GM19372 (cell line): Measurements from ENCODE around the gene WIPF2.

Source experiments
- ATAC-seq: cut with Tn5 transposase; IDR thresholded peaks from one replicate; pipeline ENCODE4 v1.9.1; 2021; ENCODE audit warnings: mild to moderate bottlenecking, low read depth, moderate library complexity; ENCODE audit not compliant: unreplicated experiment

Gene WIPF2

GRCh38 chr17:40244255-40244654 is 25.2 kb downstream of the WIPF2 start:
- no peak for ATAC-seq

- no peak for ATAC-seq
These were observed 28.9 kb downstream of the WIPF2 start for GRCh38 chr17:40247926-40248495.

GRCh38 chr17:40248507-40248906 is 29.4 kb downstream of the WIPF2 start:
- no peak for ATAC-seq

GRCh38 chr17:40251576-40251975 is 32.5 kb downstream of the WIPF2 start:
- no peak for ATAC-seq

- no peak for ATAC-seq
These were observed 34.5 kb downstream of the WIPF2 start for GRCh38 chr17:40253565-40253964.

- no peak for ATAC-seq
These were observed 40.4 kb downstream of the WIPF2 start for GRCh38 chr17:40259505-40259904.

GRCh38 chr17:40260528-40260927 is 41.4 kb downstream of the WIPF2 start:
- no peak for ATAC-seq

- no peak for ATAC-seq
These were observed 45.5 kb downstream of the WIPF2 start for GRCh38 chr17:40264458-40265185.

GRCh38 chr17:40265337-40265736 is 46.2 kb downstream of the WIPF2 start:
- ATAC-seq: no peak

- no peak for ATAC-seq
These were observed 47.8 kb downstream of the WIPF2 start for GRCh38 chr17:40266882-40267281.

- no peak for ATAC-seq
These were observed 49.1 kb downstream of the WIPF2 start for GRCh38 chr17:40268141-40268712.

GRCh38 chr17:40278414-40278813 is 59.3 kb downstream of the WIPF2 start:
- ATAC-seq: no peak

GRCh38 chr17:40279402-40279801 is 60.3 kb downstream of the WIPF2 start:
- ATAC-seq: no peak

GRCh38 chr17:40281663-40282062 is 62.6 kb downstream of the WIPF2 start:
- ATAC-seq: no peak

- ATAC-seq: no peak
These were observed 64.6 kb downstream of the WIPF2 start for GRCh38 chr17:40283662-40284061.

- ATAC-seq: no peak
These were observed 65.1 kb downstream of the WIPF2 start for GRCh38 chr17:40284085-40284713.

GRCh38 chr17:40286473-40286872 is 67.4 kb downstream of the WIPF2 start:
- no peak for ATAC-seq

- no peak for ATAC-seq
These were observed 68.0 kb downstream of the WIPF2 start for GRCh38 chr17:40287159-40287493.

GRCh38 chr17:40287494-40288369 is 68.6 kb downstream of the WIPF2 start, which contains the start of gene CDC6:
Gene CDC6, plus strand, starts transcription at chr17:40287879. Its CDS starts 1,542 bp downstream, at chr17:40289421.
- ATAC-seq: peak; percentile 93

GRCh38 chr17:40290629-40291280 is 71.7 kb downstream of the WIPF2 start:
- ATAC-seq: no peak
